ENCODE measurements around the gene SYCP2.
"Not testable (repeated sequence)": the region's sequence is repeated elsewhere in the genome, so short reads cannot be mapped to it uniquely, and the experiment has no call there.

The SYCP2 gene

GRCh38 chr20:59895908-59896307, 37.5 kb downstream of the SYCP2 start:
- DNase-seq (ENCODE audit: low spot score) = no peak

GRCh38 chr20:59891581-59891980, 41.9 kb downstream of the SYCP2 start:
- no peak for DNase-seq (ENCODE audit: low spot score)

- DNase-seq (ENCODE audit: low spot score) = not testable (repeated sequence)
Observed at GRCh38 chr20:59890035-59890434, 43.4 kb downstream of the SYCP2 start.

GRCh38 chr20:59888050-59888449, 45.4 kb downstream of the SYCP2 start:
- no peak for DNase-seq (ENCODE audit: low spot score)

GRCh38 chr20:59884494-59884893, 48.9 kb downstream of the SYCP2 start:
- DNase-seq (ENCODE audit: low spot score) = no peak

- DNase-seq (ENCODE audit: low spot score) = no peak
Observed at GRCh38 chr20:59880198-59880597, 53.2 kb downstream of the SYCP2 start.

- DNase-seq (ENCODE audit: low spot score) = no peak
Observed at GRCh38 chr20:59873409-59873808, 60.0 kb downstream of the SYCP2 start.

- DNase-seq (ENCODE audit: low spot score) = no peak
Observed at GRCh38 chr20:59871096-59871495, 62.3 kb downstream of the SYCP2 start.

GRCh38 chr20:59866338-59866737, 67.1 kb downstream of the SYCP2 start:
- DNase-seq (ENCODE audit: low spot score) = no peak

- no peak for DNase-seq (ENCODE audit: low spot score)
Observed at GRCh38 chr20:59864726-59865125, 68.7 kb downstream of the SYCP2 start.

GRCh38 chr20:59863058-59863457, 70.4 kb downstream of the SYCP2 start:
- DNase-seq (ENCODE audit: low spot score) = no peak

GRCh38 chr20:59861401-59861800, 72.0 kb downstream of the SYCP2 start:
- no peak for DNase-seq (ENCODE audit: low spot score)

GRCh38 chr20:59858425-59858824, 75.0 kb downstream of the SYCP2 start:
- DNase-seq (ENCODE audit: low spot score) = no peak

GRCh38 chr20:59857966-59858365, 75.5 kb downstream of the SYCP2 start:
- DNase-seq (ENCODE audit: low spot score) = no peak

GRCh38 chr20:59856941-59857340, 76.5 kb downstream of the SYCP2 start:
- not testable (repeated sequence) for DNase-seq (ENCODE audit: low spot score)

GRCh38 chr20:59856526-59856925, 76.9 kb downstream of the SYCP2 start:
- not testable (repeated sequence) for DNase-seq (ENCODE audit: low spot score)

GRCh38 chr20:59850018-59850641, 83.3 kb downstream of the SYCP2 start:
- no peak for DNase-seq (ENCODE audit: low spot score)

- no peak for DNase-seq (ENCODE audit: low spot score)
Observed at GRCh38 chr20:59848182-59848581, 85.3 kb downstream of the SYCP2 start.

- no peak for DNase-seq (ENCODE audit: low spot score)
Observed at GRCh38 chr20:59845472-59845871, 88.0 kb downstream of the SYCP2 start.

- no peak for DNase-seq (ENCODE audit: low spot score)
Observed at GRCh38 chr20:59839400-59839799, 94.0 kb downstream of the SYCP2 start.

- DNase-seq (ENCODE audit: low spot score) = no peak
Observed at GRCh38 chr20:59837623-59838394, 95.6 kb downstream of the SYCP2 start.

GRCh38 chr20:59836767-59837166, 96.7 kb downstream of the SYCP2 start:
- no peak for DNase-seq (ENCODE audit: low spot score)

Measured in CD4-positive, alpha-beta T cell treated with Interleukin-6 at 100 ng/mL for 8 hours (primary cell).